GM20000 (cell line): Measurements from ENCODE around the gene RCN1.

ENCODE experiments used
- DNase-seq: peaks from one replicate; pipeline ENCODE4 v3.0.0; 2012; ENCODE audit warnings: low spot score
- CTCF ChIP-seq: IDR thresholded peaks from 2 replicates; pipeline ENCODE4 v1.5.1; 2012; ENCODE audit warnings: mild to moderate bottlenecking, control low read depth; ENCODE audit errors: extremely low read depth, missing control alignments

Gene RCN1

DNA sequence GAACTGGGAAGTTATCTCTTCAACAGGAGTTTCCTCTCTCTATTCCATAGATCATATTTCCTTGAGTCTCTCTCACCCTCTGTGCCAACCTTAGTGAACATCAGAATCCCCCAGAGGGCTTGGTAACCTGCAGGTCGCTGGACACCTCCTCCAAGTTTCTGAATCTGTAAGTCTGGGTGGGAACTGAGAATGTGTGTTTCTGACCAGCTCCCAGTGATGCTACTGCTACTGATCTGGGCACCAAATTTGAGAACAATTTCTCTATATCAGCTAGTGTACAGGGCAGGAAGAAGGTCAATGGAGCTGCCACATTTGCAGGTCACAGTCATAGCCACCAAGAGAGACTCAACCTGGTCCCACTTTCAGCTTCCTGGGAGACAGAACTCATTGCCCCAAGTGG is 62.9 kb downstream of the RCN1 start:
- DNase-seq, result no peak

GRCh38 chr11:32154275-32154674 is 63.4 kb downstream of the RCN1 start:
- DNase-seq, result peak; percentile 28
- TF ChIP-seq CTCF, result no peak

More for the DNA sequence above, 62.9 kb downstream of the RCN1 start:
- TF ChIP-seq CTCF, result no peak
